Measurements from ENCODE around the gene EFL1.
"Not testable (repeated sequence)": the region's sequence is repeated elsewhere in the genome, so short reads cannot be mapped to it uniquely, and the experiment has no call there.

The EFL1 gene

GRCh38 chr15:82275410-82275809, 12.9 kb upstream of the EFL1 start:
- no peak for DNase-seq

- no peak for DNase-seq
Measured at GRCh38 chr15:82272154-82272553, 9.6 kb upstream of the EFL1 start.

GRCh38 chr15:82268454-82268853, 5.9 kb upstream of the EFL1 start:
- not testable (repeated sequence) for DNase-seq

- not testable (repeated sequence) for DNase-seq
Measured at GRCh38 chr15:82267137-82267536, 4.6 kb upstream of the EFL1 start.

- no peak for DNase-seq
Measured at GRCh38 chr15:82263350-82263749, 816 bp upstream of the EFL1 start.

GRCh38 chr15:82261566-82262421, 740 bp downstream of the EFL1 start:
- not testable (repeated sequence) for DNase-seq

GRCh38 chr15:82248261-82248660, 14.3 kb downstream of the EFL1 start:
- DNase-seq: not testable (repeated sequence)

GRCh38 chr15:82245956-82246355, 16.6 kb downstream of the EFL1 start:
- DNase-seq: not testable (repeated sequence)

GRCh38 chr15:82243644-82244043, 18.9 kb downstream of the EFL1 start:
- DNase-seq: not testable (repeated sequence)

GRCh38 chr15:82241836-82242499, 20.6 kb downstream of the EFL1 start:
- not testable (repeated sequence) for DNase-seq

GRCh38 chr15:82239685-82240391, 22.7 kb downstream of the EFL1 start:
- DNase-seq: no peak

- DNase-seq: not testable (repeated sequence)
Measured at GRCh38 chr15:82237944-82238534, 24.5 kb downstream of the EFL1 start.

GRCh38 chr15:82231842-82232241, 30.7 kb downstream of the EFL1 start:
- no peak for DNase-seq

GRCh38 chr15:82231233-82231632, 31.3 kb downstream of the EFL1 start:
- DNase-seq: no peak

GRCh38 chr15:82228750-82229149, 33.8 kb downstream of the EFL1 start:
- no peak for DNase-seq

GRCh38 chr15:82221535-82221934, 41.0 kb downstream of the EFL1 start:
- DNase-seq: not testable (repeated sequence)

GRCh38 chr15:82216092-82216491, 46.4 kb downstream of the EFL1 start:
- DNase-seq: not testable (repeated sequence)

- not testable (repeated sequence) for DNase-seq
Measured at GRCh38 chr15:82212201-82212600, 50.3 kb downstream of the EFL1 start.

- not testable (repeated sequence) for DNase-seq
Measured at GRCh38 chr15:82210066-82210597, 52.4 kb downstream of the EFL1 start.

GRCh38 chr15:82204575-82204974, 58.0 kb downstream of the EFL1 start:
- DNase-seq: not testable (repeated sequence)

- DNase-seq: peak; percentile 31
Measured at GRCh38 chr15:82197733-82198594, 64.6 kb downstream of the EFL1 start.

- DNase-seq: no peak
Measured at GRCh38 chr15:82196353-82196752, 66.2 kb downstream of the EFL1 start.

Measured in NCI-H2107 (cell line).